GM10248 (cell line): Measurements from ENCODE around the gene USP17L10.
"Not testable (repeated sequence)": the region's sequence is repeated elsewhere in the genome, so short reads cannot be mapped to it uniquely, and the experiment has no call there.

Experiments
- CTCF ChIA-PET: fragments of 300-600 bp; sonication (Branson Sonifier 250); formaldehyde crosslinking; extraction: SDS; loops from one replicate; lab custom pipeline; 2021; ENCODE audit warnings: antibody characterized with exemption; lab: Yijun Ruan, JAX
- POLR2A ChIA-PET: fragments of 350-650 bp; sonication (Branson Sonifier 250); formaldehyde crosslinking; extraction: SDS; loops from one replicate; lab custom pipeline; 2020; ENCODE audit warnings: antibody characterized with exemption; lab: Yijun Ruan, JAX
- DNase-seq: peaks from one replicate; pipeline ENCODE4 v3.0.0; 2012; ENCODE audit errors: extremely low spot score

Gene USP17L10

GRCh38 chr4:9210357-9210756 lies at the start of gene USP17L10:
Gene USP17L10 (plus strand): TSS chr4:9210657. CDS start chr4:9210657, 0 bp downstream.
- DNase-seq, CTCF ChIA-PET, POLR2A ChIA-PET: not testable (repeated sequence)

- POLR2A ChIA-PET, DNase-seq, CTCF ChIA-PET: not testable (repeated sequence)
Observed at GRCh38 chr4:9165990-9166389, 44.5 kb upstream of the USP17L10 start.

- DNase-seq, POLR2A ChIA-PET, CTCF ChIA-PET: not testable (repeated sequence)
Observed at GRCh38 chr4:9169791-9170459, 40.5 kb upstream of the USP17L10 start, which contains the start of gene FAM90A26. Gene FAM90A26 (plus strand): TSS chr4:9170409. CDS start chr4:9173173, 2,764 bp downstream.

GRCh38 chr4:9214701-9215100 lies 4.2 kb downstream of the USP17L10 start:
- POLR2A ChIA-PET, CTCF ChIA-PET, DNase-seq: not testable (repeated sequence)

GRCh38 chr4:9215105-9215504 lies 4.6 kb downstream of the USP17L10 start, which contains the start of gene USP17L11:
Gene USP17L11 (plus strand): TSS chr4:9215405. CDS start chr4:9215405, 0 bp downstream.
- POLR2A ChIA-PET, CTCF ChIA-PET, DNase-seq: not testable (repeated sequence)

GRCh38 chr4:9219852-9220251 lies 9.4 kb downstream of the USP17L10 start, which contains the start of gene USP17L12:
Gene USP17L12 (plus strand): TSS chr4:9220152. CDS start chr4:9220152, 0 bp downstream.
- POLR2A ChIA-PET, CTCF ChIA-PET, DNase-seq: not testable (repeated sequence)

- CTCF ChIA-PET, POLR2A ChIA-PET, DNase-seq: not testable (repeated sequence)
Observed at GRCh38 chr4:9224596-9224995, 14.1 kb downstream of the USP17L10 start, which contains the start of gene USP17L13. Gene USP17L13 (plus strand): TSS chr4:9224896. CDS start chr4:9224896, 0 bp downstream.

GRCh38 chr4:9230249-9230648 lies 19.8 kb downstream of the USP17L10 start:
- POLR2A ChIA-PET, CTCF ChIA-PET, DNase-seq: not testable (repeated sequence)

GRCh38 chr4:9234085-9234484 lies 23.6 kb downstream of the USP17L10 start, which contains the start of gene USP17L15:
Gene USP17L15 (plus strand): TSS chr4:9234385. CDS start chr4:9234385, 0 bp downstream.
- POLR2A ChIA-PET, DNase-seq, CTCF ChIA-PET: not testable (repeated sequence)

- CTCF ChIA-PET, DNase-seq, POLR2A ChIA-PET: not testable (repeated sequence)
Observed at GRCh38 chr4:9238461-9238860, 28.0 kb downstream of the USP17L10 start.

GRCh38 chr4:9243579-9243978 lies 33.1 kb downstream of the USP17L10 start, which contains the start of gene USP17L17:
Gene USP17L17 (plus strand): TSS chr4:9243879. CDS start chr4:9243879, 0 bp downstream.
- POLR2A ChIA-PET, CTCF ChIA-PET, DNase-seq: not testable (repeated sequence)

GRCh38 chr4:9247953-9248680 lies 37.7 kb downstream of the USP17L10 start, which contains the start of gene USP17L18:
Gene USP17L18 (plus strand): TSS chr4:9248630. CDS start chr4:9248630, 0 bp downstream.
- CTCF ChIA-PET, POLR2A ChIA-PET, DNase-seq: not testable (repeated sequence)

GRCh38 chr4:9253078-9253477 lies 42.6 kb downstream of the USP17L10 start, which contains the start of gene USP17L19:
Gene USP17L19 (plus strand): TSS chr4:9253378. CDS start chr4:9253378, 0 bp downstream.
- DNase-seq, CTCF ChIA-PET, POLR2A ChIA-PET: not testable (repeated sequence)

GRCh38 chr4:9257824-9258223 lies 47.4 kb downstream of the USP17L10 start, which contains the start of gene USP17L20:
Gene USP17L20 (plus strand): TSS chr4:9258124. CDS start chr4:9258124, 0 bp downstream.
- CTCF ChIA-PET, POLR2A ChIA-PET, DNase-seq: not testable (repeated sequence)
